Measurements from ENCODE around the gene KCNK15.
"Not testable (repeated sequence)": the region's sequence is repeated elsewhere in the genome, so short reads cannot be mapped to it uniquely, and the experiment has no call there.

Gene KCNK15

DNA sequence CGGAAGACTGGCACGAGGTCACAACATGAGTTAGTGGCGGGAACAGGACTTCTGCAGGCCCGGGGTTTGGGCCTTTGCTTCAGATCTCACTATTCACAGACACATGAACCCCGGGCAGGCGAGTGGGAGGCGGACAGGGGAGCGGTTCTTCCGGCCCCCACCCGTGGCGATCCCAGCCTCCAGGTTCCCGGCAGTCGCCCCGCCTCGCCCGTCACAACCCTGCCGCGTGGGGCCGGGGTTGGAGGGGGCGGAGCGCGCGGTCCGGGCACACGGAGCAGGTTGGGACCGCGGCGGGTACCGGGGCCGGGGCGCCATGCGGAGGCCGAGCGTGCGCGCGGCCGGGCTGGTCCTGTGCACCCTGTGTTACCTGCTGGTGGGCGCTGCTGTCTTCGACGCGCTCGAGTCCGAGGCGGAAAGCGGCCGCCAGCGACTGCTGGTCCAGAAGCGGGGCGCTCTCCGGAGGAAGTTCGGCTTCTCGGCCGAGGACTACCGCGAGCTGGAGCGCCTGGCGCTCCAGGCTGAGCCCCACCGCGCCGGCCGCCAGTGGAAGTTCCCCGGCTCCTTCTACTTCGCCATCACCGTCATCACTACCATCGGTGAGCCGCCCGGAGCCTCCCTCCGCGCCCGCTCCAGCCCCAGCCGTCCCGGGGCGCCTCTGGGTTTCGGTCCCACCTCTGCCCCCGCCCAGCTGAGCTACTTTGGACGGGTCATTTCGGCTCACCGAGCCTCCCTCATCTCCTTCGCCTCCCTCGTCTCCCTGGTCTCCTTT lies at the start of gene KCNK15:
KCNK15 (plus strand) TSS at position 268 of the 769 bp plus-strand sequence; CDS start at position 314, 46 bp downstream.
- DNase-seq (ENCODE audit: low spot score): peak; percentile 56

DNA sequence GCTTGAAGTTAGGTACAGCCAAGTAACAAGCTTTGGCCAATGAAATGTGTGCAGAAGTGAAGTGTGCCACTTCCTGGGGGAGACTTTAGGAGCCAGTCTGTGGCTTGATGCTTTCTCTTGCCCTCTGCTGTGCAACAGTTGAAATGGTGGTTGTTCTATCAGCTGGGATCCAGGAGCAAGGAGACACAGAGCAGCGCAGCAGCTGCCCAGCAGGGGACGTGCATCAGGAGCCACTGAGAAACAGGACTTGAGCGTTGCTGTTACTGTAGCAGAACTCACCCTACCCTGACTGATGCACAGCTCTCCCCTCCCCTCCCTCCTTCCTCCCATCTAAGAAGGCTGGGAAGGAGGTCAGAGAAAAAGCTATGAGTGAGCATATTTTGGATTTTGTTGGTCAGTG lies 49.4 kb upstream of the KCNK15 start:
- no peak for DNase-seq (ENCODE audit: low spot score)

DNA sequence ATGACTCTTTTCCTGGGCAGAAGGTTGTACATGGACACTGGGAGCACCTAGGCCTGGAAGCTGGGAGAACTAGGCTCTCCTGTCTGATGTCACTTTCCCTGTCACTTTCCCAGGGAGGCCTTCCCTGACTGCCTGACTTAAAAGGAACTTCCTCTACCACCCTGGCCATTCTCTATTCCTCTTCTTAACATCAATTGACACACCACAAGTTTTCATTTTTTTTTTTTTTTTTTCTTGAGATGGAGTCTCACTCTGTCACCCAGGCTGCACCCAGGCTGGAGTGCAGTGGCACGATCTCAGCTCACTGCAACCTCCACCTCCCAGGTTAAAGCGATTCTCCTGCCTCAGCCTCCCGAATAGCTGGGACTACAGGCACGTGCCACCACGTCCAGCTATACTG lies 48.6 kb upstream of the KCNK15 start:
- DNase-seq (ENCODE audit: low spot score): not testable (repeated sequence)

DNA sequence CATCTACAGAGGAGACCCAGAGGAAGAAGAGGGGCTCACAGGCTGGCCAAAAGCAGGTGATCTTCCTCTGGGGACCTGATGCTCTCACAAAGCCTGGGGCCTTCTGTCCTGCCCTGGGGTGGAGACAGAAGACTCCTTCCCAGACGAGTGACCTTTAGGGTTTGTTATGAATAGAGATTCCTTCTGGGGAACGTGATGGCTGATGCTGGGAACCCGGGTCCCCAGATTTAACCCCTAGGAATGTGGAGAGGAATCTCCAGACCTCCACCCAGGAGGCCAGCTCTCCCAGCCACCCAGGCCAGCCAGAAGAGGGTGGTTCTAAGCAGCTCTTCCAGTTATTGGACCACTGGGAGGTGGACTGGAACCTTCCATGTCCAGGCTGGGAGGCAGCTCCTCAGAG lies 47.3 kb upstream of the KCNK15 start:
- DNase-seq (ENCODE audit: low spot score): no peak

DNA sequence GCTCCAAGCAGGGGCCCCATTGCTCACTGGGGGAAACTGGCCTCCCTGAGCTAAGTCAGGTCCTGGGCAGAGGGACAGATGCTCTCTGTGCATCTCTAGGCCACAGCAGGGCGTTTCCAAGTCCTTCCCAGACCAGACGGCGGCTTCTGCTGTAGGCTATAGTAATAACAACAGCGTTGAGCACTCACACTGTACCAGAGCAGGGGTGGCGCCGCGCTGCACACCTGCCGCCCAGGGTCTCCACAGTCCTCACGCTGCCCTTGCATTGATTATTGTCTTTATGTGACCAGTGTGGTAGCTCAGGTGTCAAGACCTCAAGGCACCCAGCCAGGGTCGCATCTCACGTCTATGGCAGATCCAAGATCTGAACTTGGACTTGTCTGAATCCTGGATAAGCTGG lies 45.4 kb upstream of the KCNK15 start:
- no peak for DNase-seq (ENCODE audit: low spot score)

DNA sequence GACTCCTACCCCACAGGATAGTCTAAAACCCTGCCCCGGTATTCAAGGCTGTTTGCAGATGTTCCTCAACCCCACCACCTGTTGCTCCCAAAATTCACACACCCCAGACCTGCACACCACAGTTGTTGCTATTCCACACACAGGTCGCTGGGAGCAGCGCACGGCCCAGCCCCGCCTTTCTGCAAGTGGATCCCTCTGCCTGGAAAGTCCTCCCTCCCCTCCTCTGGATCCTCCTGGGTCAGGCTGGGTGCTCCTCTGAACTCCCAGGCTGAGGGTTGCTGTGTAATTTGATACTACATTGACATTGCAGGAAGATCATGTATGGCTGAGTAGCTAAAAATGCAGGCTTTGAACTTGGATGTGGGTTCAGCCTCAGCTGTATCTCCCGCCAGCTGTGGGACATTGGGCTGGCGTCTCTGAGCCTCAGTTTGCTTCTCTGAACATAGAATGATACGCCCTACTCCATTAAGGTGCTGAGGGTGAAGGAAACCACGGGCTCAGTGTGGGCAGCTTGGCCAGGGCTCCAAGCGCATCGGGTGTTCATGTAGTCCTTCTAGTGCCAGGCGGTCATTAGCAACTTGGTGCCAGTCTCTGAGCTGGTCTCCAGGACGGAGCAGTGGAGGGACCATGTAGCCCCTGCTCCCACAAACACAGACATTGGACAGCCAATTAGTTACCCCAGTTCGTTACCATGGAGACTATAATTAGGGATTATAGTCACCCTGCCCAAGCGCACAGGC lies 44.4 kb upstream of the KCNK15 start:
- peak; percentile 69 for DNase-seq (ENCODE audit: low spot score)

DNA sequence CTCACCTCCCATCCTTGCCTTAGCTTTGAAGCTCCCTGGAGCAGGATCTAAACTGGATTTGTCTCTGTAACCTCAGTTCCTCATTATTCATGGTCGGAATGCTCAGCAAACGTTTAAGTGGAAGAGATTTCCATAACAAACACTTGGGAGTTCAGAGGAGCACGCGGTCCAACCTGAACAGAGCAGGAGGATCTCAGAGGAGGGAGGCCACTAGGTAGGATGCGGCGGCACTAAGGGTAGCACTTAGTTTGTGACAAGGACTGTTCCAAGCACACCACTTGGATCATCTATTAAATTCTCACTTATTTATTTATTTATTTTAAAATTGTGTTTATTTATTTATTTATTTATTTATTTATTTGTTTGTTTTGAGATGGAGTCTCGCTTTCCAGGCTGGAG lies 43.8 kb upstream of the KCNK15 start:
- DNase-seq (ENCODE audit: low spot score): no peak

DNA sequence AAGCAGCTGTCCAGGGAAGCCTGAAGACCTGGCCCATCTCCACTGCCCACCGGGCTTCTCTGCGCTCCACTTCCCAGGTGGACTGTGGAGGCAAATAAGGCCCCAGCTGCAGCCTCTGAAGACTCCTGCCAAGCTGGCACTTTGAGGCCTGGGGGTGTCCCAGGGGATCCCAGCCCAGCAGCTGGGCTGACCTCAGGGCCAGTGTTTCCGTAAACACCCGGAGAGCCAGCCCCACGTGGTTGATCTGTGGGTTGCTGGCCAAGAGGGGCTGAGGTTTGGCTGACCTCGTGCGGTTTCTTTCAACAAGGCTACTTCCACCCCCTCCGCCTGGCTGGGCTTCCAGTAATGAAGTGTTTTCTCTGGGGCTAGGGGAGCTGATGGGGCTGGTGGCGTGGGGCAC lies 42.9 kb upstream of the KCNK15 start:
- no peak for DNase-seq (ENCODE audit: low spot score)

DNA sequence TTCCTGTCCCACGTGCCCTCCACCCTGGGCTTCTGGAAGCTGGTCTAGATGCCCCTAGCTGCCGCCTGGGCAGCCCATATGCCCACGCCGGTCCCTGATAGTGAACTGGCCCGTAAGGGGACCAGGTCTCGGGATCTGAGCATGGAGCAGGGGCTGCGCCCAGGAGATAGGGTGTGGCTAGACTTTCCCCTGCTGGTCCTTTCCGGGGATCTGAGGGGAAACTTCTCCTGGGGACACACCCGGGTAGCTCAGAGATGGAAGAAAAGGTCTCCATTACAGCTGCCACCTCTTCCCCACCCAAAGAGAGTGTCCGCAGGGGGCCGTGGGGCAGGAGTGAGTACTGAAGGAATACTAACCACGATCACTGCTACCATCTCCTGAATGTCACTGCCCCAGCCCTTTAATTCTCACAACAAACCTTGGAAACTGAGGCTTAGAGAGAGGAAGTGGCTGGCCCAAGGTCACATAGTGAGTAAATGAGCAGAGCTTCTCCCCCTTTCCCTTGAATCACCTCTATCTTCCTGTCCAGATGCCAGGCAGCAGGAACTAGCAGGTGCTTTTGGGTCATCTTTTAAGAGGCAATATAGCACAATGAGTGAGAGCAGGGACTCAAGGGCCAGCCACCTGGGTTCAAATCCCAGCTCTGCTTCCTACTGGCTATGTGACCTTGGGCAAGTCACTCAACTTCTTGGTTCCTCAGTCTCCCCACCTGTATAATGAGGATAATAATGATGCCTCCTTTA lies 42.3 kb upstream of the KCNK15 start:
- no peak for DNase-seq (ENCODE audit: low spot score)

DNA sequence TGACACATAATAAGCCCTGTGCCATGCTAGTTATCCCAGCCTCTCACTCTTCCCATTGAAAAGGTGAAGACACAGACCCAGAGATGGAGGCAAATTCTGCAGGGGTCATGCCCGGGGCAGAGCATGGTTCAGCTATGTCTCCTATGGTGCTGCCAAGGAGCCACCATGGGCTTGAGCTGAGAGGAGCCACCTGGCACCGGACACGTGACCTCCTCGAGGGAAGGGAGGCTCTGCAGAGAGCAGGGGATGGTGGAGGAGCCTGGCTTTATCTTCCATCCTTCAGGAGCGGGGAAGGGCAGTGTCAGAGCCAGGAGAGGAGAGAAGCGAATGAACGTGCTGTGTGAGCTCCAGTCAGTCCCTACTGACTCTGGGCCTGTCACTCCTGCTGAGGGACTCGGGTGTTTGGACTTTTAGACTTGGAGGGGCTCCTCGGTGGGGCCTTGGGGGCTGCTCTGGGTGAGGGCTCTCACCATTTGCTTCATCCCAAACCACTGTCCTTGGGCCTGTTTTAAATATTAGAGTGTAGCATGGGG lies 41.6 kb upstream of the KCNK15 start:
- DNase-seq (ENCODE audit: low spot score): no peak

DNA sequence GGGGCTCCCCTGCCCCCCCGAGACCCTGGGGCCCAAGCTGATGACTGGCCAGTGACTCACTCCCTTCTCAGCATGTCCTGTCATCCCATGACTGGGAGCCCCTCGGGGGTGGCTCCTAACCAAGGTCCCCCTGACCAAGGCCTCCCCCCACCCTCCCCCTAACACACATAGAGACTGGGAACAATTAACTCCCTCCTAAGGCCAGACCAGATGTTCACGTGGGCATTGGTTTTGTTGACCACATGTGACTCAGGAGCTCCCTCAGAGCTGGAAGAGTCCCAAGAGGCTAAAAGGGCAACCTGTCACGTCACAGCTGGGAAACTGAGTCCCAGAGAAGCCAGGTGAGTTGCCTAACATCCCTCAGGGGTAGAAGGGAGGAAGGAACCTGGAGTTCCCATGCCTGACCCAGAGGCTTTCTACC lies 41.1 kb upstream of the KCNK15 start:
- DNase-seq (ENCODE audit: low spot score): no peak

DNA sequence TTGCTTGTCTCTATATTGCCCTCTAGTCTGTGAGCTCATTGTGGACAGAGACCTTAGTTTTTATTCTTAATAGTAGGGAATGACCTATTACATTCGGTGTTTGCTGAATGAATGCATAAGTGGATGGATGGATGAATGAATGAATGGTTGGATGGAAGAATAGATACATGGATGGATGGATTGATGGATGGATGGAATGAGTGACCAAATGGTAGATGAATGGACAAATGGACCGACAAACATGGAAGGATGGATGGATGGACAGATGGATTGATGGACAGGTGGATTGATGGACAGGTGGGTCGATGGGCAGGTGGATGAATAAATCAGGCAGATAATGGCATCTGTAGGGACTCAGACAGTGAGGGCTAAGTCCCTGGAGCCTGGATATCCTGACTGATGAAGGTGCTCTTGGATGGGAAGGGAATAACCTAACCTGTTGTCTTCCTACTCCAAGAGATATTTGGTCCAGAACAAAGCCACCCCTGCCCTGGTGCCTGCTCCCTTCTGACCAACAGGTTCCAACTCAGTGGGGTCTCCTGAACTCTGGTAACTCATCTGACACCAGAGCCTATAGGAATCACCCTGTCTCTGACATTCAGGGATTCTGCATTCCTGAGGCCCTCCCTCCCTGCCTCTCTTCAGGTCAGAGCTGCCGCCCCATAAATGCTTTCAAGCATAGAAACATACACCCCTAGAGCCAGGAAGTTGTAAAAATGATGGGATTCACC lies 40.1 kb upstream of the KCNK15 start:
- DNase-seq (ENCODE audit: low spot score): no peak

DNA sequence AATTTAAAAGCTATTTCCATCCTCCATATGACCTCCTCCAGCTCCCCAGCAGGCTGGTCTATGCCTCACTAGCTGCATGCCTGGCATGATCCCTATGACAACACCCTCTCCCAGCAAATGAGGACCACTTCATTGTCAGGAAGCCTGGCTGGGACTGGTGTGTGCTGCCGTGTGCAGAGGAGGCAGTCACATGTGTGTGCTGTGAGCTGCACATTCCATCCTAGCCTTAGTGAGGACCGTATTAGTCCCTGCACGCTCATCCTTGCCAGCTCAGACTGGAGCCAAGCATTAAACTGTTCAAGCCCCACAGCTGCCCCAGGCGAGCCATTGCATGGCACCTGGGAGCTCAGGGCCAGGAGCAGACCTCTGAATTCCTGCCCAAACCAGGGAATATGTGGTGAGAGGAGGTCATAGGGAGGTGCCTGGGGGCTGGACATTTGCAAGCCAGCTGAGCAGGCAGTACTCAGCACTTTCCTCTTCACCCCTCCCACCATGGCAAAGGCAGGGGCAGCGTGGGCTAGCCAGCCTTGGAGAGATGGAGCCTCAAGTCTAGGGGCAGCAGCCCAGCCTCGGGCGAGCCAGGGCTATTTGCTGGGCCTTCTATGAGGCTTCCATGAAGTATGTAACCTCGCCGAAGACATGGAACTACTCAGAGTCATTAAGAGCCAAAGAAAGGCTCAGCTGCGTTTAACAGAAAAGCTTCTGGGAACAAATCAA lies 39.2 kb upstream of the KCNK15 start:
- no peak for DNase-seq (ENCODE audit: low spot score)

DNA sequence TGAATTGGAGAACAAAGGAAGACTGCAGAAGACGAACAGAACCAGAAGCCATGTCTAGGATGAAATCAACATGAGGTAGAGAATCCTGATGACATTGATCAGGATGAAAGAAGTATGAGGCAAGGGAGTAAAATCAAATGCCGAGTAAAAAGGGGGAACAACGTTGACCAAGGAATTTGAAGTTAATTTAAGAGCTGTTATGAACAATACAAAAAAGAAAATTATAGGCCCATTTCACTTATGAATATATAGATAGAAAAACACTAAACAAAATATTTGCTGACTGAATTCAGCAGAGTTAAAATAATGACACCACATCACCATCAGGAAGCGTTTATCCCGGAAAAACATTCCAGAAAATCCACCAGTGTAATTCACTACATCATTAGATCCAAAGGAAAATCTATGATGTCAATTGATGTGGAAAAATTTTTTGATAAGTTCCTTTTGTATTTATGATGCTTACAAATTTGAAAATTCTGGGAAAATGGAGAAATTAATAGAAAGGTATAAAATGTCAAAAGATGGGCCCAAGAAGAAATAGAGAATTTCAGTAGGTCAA lies 38.6 kb upstream of the KCNK15 start:
- no peak for DNase-seq (ENCODE audit: low spot score)

DNA sequence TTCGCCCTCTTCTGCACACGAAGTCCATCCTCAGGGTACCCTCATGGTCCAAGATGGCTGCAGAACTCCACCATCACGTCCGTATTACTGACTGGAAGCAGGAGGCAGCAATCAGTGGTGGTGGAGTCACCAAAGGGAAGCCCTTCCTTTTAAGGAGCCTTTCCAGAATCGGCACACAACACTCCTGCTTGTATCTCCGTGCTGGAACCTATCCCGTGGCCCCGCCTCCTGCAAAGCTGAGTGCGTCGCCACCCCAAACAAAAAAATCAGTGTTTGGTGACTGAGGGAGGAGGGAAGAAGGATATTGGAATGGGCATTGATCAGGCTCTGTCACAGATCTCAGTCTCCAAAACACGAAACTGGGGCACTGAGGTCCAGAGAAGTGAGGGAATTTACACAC lies 36.3 kb upstream of the KCNK15 start:
- no peak for DNase-seq (ENCODE audit: low spot score)

DNA sequence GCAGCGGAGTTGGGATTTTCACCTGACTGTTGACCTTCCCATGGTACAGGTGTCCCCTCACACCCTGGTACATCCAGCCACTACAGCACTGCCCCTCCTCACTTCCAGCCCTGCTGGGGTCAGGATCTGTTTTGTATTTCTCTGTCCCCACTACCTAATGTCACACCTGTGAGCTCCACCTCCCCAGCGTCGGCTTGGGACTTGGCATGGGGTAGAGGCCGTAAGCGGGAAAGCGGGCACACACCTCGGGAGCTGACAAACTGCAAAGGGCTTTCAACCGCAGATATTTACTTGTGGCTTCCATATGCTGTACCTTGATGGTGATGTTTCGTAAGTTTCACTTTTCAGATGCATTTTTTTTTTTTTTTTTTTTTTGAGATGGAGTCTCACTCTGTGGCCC lies 35.9 kb upstream of the KCNK15 start:
- no peak for DNase-seq (ENCODE audit: low spot score)

DNA sequence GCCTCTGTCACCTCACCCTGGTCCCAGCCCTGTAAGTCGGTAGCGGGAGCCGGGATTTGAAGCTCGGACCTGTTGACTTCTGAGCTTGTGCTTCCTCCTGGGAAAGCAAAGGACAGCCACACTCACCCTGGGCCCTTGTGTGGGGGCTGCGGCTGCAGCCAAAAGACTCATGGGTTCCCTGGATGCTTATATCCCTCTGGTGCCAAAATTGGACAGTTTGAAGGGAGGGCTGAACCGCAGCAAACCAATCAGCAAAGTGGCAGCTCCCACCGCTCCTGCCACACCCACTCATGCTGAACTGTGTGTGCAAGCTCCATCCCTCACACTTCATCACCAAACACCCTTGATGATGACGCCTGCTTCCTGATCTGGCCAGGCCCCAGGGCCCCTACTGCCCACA lies 34.4 kb upstream of the KCNK15 start:
- no peak for DNase-seq (ENCODE audit: low spot score)

DNA sequence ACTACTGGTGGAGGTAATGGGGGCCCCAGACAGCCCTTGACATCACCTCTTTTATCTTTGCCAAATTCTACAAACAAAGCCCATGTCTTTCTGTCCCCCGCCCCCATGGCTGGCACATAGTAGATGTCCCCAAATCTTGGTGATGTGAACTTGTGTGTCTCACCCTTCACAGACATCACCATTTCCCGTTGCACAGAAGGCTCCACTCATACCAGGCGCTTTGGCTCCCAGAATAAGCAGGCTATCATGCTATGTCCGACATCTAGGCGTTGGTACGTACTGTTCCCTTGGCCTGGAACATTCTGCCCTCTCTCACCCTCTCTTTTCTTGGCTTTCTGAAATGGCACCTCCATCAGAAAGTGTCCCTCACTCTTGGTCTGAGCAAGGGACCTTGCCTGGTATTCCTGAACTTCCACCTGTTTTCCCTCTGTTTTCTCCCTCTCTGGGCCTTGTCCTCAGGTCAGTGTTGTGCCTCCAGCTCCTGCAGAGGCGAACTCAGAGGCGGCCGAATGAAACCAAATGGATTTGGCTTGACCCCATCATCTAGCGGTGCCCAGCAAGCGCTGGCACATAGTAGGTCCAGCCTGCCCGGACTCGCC lies 31.5 kb upstream of the KCNK15 start:
- no peak for DNase-seq (ENCODE audit: low spot score)

DNA sequence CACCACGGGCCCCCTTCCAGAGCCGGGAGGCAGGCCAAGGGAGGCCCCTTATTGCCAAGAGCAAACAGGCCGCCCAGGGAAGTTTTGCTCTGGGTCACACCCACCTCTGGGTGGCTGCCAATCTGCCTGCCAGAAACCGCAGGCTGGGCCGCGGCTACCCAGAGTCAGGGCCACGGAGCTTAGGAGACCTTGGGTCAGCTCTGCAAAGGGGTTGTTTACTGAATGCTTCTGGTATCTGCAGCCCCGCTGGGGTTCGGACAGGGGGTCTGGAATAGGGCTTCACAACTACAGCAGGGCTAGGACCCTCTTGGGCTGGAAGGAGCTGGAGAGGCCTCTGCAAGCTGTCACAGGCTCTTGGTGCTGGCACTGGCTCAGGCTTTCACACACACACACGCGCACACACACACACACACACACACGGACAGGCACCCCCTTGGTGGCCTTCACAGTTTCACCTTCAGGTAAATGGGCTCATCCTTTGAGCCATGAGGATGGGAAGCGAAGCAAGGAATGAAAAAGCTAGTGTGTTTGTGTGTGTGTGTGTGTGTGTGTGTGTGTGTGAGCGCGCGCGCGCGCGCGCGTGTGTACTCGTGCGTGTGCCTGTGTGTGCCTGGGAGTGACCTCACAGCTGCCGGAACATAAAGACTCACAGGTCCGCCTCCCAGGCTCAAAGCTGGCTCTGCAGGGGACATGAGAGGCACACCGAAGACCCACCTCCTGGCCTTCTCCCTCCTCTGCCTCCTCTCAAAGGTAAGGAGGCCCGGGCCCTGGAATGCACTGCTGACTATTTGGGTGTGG lies 30.8 kb upstream of the KCNK15 start, which contains the start of gene CCN5:
CCN5 (plus strand) TSS at position 669 of the 798 bp plus-strand sequence; CDS start at position 691, 22 bp downstream.
- peak; percentile 59 for DNase-seq (ENCODE audit: low spot score)

Data from iPS-NIHi11 (cell line).